Mesenteric fat pad (tissue), 1 donor: ENCODE measurements around the gene KLHDC9. TPM values are rescaled to one million over a fixed set of nuclear protein-coding genes. Genes with fewer than 3 reads are reported as not detected.

Experiments used
- DNase-seq: peaks from one replicate; pipeline ENCODE4 v3.0.0-alpha.2; 2020; ENCODE audit warnings: low spot score
- total RNA-seq: library from RNA; stranded (reverse); fragmentation: NEBNext Ultra II Directional; extraction: Animal tissue kit (Norgen Biotek cat#: 25700); gene quantifications from one replicate; pipeline ENCODE4 v1.2.1, GENCODE V29; 2021
- donor health status: DM: yes; HTN: yes; CAD: no.

Gene KLHDC9
- total RNA-seq, 1 donor from 2014 or later: not detected

- DNase-seq: no peak
Observed at GRCh38 chr1:161076410-161076809, 21.8 kb upstream of the KLHDC9 start.

GRCh38 chr1:161077426-161077825 is 20.7 kb upstream of the KLHDC9 start:
- DNase-seq: no peak

GRCh38 chr1:161079436-161080110 is 18.6 kb upstream of the KLHDC9 start:
- DNase-seq: no peak

- DNase-seq: no peak
Observed at GRCh38 chr1:161080441-161081405, 17.4 kb upstream of the KLHDC9 start.

GRCh38 chr1:161081519-161081918 is 16.6 kb upstream of the KLHDC9 start:
- DNase-seq: no peak

- no peak for DNase-seq
Observed at GRCh38 chr1:161082483-161082882, 15.7 kb upstream of the KLHDC9 start.

- no peak for DNase-seq
Observed at GRCh38 chr1:161082996-161083747, 15.0 kb upstream of the KLHDC9 start.

GRCh38 chr1:161083748-161084596 is 14.2 kb upstream of the KLHDC9 start:
- no peak for DNase-seq

- no peak for DNase-seq
Observed at GRCh38 chr1:161084597-161084988, 13.6 kb upstream of the KLHDC9 start.

- DNase-seq: no peak
Observed at GRCh38 chr1:161085165-161085564, 13.0 kb upstream of the KLHDC9 start.

GRCh38 chr1:161086457-161086856 is 11.7 kb upstream of the KLHDC9 start:
- DNase-seq: no peak

- no peak for DNase-seq
Observed at GRCh38 chr1:161088587-161089110, 9.5 kb upstream of the KLHDC9 start.

- peak; percentile 69 for DNase-seq
Observed at GRCh38 chr1:161089251-161089924, 8.8 kb upstream of the KLHDC9 start, which contains the start of gene NECTIN4. NECTIN4 (minus strand) TSS chr1:161089558; CDS start chr1:161089296, 262 bp downstream.

- peak; percentile 3 for DNase-seq
Observed at GRCh38 chr1:161089938-161090337, 8.2 kb upstream of the KLHDC9 start.

- no peak for DNase-seq
Observed at GRCh38 chr1:161090617-161091016, 7.5 kb upstream of the KLHDC9 start.

- DNase-seq: peak; percentile 59
Observed at GRCh38 chr1:161091093-161091492, 7.1 kb upstream of the KLHDC9 start.

GRCh38 chr1:161091796-161092507 is 6.2 kb upstream of the KLHDC9 start:
- peak; percentile 33 for DNase-seq

GRCh38 chr1:161092621-161093028 is 5.5 kb upstream of the KLHDC9 start:
- DNase-seq: peak; percentile 69

- DNase-seq: peak; percentile 39
Observed at GRCh38 chr1:161094481-161094880, 3.7 kb upstream of the KLHDC9 start.
